ENCODE measurements around the gene PPM1K. TPM values are rescaled to one million over a fixed set of nuclear protein-coding genes. Genes with fewer than 3 reads are reported as not detected.

The PPM1K gene
- polyA plus RNA-seq, 5 donors: 13.3 to 26.8 (median 20.9) TPM

- no peak for DNase-seq
Observed at GRCh38 chr4:88223516-88223915, 60.8 kb downstream of the PPM1K start.

GRCh38 chr4:88219099-88219498 lies 65.3 kb downstream of the PPM1K start:
- DNase-seq: peak; percentile 33 to 55

GRCh38 chr4:88217169-88217568 lies 67.2 kb downstream of the PPM1K start:
- no peak for DNase-seq

- DNase-seq: no peak
Observed at GRCh38 chr4:88216395-88216794, 68.0 kb downstream of the PPM1K start.

GRCh38 chr4:88215351-88215750 lies 69.0 kb downstream of the PPM1K start:
- DNase-seq: no peak

GRCh38 chr4:88212253-88212561 lies 72.2 kb downstream of the PPM1K start:
- DNase-seq: no peak

- peak; percentile 45 to 61 for DNase-seq
Observed at GRCh38 chr4:88211473-88212252, 72.7 kb downstream of the PPM1K start.

- no peak for DNase-seq
Observed at GRCh38 chr4:88208156-88208555, 76.2 kb downstream of the PPM1K start.

Other genes starting within 250 kb of the PPM1K start
- gene ABCG2, start 125.9 kb downstream of the PPM1K start, polyA plus RNA-seq (ENCODE audit: insufficient read depth in 1 of 5, insufficient read length in 5 of 5, low replicate concordance in 1 of 5): 10 to 100 TPM; 10.5 to 24.4 (median 19.3) TPM
- gene HERC6, start 94.3 kb upstream of the PPM1K start, polyA plus RNA-seq (ENCODE audit: insufficient read depth in 1 of 5, insufficient read length in 5 of 5, low replicate concordance in 1 of 5): 10 to 100 TPM; 10.2 to 14.6 (median 12.8) TPM
- gene HERC5, start 172.6 kb upstream of the PPM1K start, polyA plus RNA-seq (ENCODE audit: insufficient read depth in 1 of 5, insufficient read length in 5 of 5, low replicate concordance in 1 of 5): 1 to 10 TPM; 4.8 to 6.9 (median 5.8) TPM
- gene PYURF, start 239.2 kb upstream of the PPM1K start, polyA plus RNA-seq (ENCODE audit: insufficient read depth in 1 of 5, insufficient read length in 5 of 5, low replicate concordance in 1 of 5): 100 to 1,000 TPM in 4 of 5 donors, 10 to 100 TPM in 1; 99.6 to 135 (median 125) TPM